Heart left ventricle (tissue), 13 donors: Measurements from ENCODE around the gene SPCS3.

Experiments used
- POLR2A ChIP-seq, 2 donors: fragments of 450-650 bp; IDR thresholded peaks; one replicate each; pipeline ENCODE4 v1.6.1; 2017; ENCODE audit warnings: antibody characterized with exemption in 2 of 2, mild to moderate bottlenecking in 2 of 2, moderate library complexity in 2 of 2
- TF ChIP-seq, protein P1 (sequence below), 12 donors: fragments of 200-600 bp; sonication (generic) in 4 of 12; IDR thresholded peaks; one replicate each; pipeline versions ENCODE4 v1.5.0 to v1.8.0; 2018 to 2022; ENCODE audit warnings: antibody characterized with exemption in 12 of 12, mild to moderate bottlenecking in 5 of 12
- donor health status: ischemic (EF 13 %, LVEDD 7.1; RV severe dilation, severe dysfunction).
- donor health status: DM: no; HTN: yes; CAD: no.
- donor health status: DM: no; HTN: no; CAD: no.
- donor health status: ischemic (EF 25% LVEDD 6.9; RV normal size, moderate dysfunction).
- donor health status: ischemic (EF 25% LVEDD 5.7; RV mildly dilated, moderate dysfunction).
- donor health status: ischemic (EF 35%, LVEDD 5.7; RV mildly dilated, moderate dysfunction).
- donor health status: nonischemic (EF 11% LVEDD 7.7; RV severe dilation, severe dysfunction).
- donor health status: DM: yes; HTN: yes; CAD: no.
- donor health status: PGD.
- donor health status: ischemic (EF 29% LVEDD 5.4; RV normal size, mild dysfunction).
- donor health status: nonischemic (EF 23%, LVEDD 6.1; RV moderate dilation, normal function).

DNA sequence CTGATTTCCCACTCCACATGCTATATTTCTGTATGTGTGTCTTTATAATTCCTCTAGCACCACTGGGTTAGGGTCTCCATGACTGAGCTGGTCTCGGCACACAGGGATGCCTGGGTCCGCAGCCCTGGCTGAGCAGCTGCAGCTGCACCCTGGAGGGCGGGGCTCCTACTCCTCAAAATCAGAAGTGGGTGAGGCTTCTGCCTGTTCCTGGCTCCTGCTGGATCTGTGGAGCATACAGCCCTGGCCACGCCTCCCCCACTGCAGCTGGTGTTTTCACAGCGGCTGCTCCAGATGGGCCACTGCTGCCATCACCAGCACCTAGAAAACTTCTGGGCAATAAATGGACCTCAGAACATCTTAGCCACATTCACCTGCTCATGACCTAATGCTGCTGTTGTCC lies 30.9 kb downstream of the SPCS3 start:
- TF ChIP-seq, protein P1, sequence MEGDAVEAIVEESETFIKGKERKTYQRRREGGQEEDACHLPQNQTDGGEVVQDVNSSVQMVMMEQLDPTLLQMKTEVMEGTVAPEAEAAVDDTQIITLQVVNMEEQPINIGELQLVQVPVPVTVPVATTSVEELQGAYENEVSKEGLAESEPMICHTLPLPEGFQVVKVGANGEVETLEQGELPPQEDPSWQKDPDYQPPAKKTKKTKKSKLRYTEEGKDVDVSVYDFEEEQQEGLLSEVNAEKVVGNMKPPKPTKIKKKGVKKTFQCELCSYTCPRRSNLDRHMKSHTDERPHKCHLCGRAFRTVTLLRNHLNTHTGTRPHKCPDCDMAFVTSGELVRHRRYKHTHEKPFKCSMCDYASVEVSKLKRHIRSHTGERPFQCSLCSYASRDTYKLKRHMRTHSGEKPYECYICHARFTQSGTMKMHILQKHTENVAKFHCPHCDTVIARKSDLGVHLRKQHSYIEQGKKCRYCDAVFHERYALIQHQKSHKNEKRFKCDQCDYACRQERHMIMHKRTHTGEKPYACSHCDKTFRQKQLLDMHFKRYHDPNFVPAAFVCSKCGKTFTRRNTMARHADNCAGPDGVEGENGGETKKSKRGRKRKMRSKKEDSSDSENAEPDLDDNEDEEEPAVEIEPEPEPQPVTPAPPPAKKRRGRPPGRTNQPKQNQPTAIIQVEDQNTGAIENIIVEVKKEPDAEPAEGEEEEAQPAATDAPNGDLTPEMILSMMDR (IDR thresholded peaks at IDR 0.05) = no peak
- TF ChIP-seq POLR2A (IDR thresholded peaks at IDR 0.05) = no peak
